Measurements from ENCODE around the gene DNAJC3.

DNA sequence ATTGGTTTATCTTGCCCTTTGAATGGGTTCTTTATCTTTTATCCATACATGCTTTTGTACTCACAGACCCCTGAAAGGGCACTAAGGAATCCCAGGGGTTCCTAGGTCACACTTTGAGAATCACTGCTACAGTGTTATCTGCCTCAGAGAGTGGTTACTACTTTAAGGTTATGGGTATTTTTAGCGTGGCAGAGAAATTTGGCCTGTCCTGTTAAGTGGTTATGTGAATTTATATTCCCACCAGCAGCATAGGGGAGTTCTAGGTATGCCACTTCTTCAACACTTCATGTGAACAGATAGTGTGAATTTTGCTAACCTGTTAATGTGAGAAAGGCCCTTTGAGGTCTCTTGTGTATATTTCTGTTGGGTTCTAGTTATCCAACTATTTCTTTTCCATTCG lies 75.7 kb downstream of the DNAJC3 start:
- TF ChIP-seq, protein P1, sequence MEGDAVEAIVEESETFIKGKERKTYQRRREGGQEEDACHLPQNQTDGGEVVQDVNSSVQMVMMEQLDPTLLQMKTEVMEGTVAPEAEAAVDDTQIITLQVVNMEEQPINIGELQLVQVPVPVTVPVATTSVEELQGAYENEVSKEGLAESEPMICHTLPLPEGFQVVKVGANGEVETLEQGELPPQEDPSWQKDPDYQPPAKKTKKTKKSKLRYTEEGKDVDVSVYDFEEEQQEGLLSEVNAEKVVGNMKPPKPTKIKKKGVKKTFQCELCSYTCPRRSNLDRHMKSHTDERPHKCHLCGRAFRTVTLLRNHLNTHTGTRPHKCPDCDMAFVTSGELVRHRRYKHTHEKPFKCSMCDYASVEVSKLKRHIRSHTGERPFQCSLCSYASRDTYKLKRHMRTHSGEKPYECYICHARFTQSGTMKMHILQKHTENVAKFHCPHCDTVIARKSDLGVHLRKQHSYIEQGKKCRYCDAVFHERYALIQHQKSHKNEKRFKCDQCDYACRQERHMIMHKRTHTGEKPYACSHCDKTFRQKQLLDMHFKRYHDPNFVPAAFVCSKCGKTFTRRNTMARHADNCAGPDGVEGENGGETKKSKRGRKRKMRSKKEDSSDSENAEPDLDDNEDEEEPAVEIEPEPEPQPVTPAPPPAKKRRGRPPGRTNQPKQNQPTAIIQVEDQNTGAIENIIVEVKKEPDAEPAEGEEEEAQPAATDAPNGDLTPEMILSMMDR (IDR thresholded peaks at IDR 0.05; ENCODE audit: insufficient read depth, low read depth, low read length): no peak
- TF ChIP-seq EZH2 (IDR thresholded peaks at IDR 0.05; ENCODE audit: insufficient read depth, low read length): no peak
